ENCODE measurements around the gene RAPGEF4. TPM values are rescaled to one million over a fixed set of nuclear protein-coding genes. Genes with fewer than 3 reads are reported as not detected.

Gene RAPGEF4
- total RNA-seq, 4 donors from 2014 or later: 3.6 to 12.0 (median 6.7) TPM

- Histone ChIP-seq H3K9me3 (peaks cover 0 to 8% (median 0%) of the 10 kb centered on the region in 4 donors), H3K4me3 (no peak overlapping the region), H3K36me3 (no peaks in the 10 kb centered on the region), H3K27me3 (no peaks in the 10 kb centered on the region), H3K4me1 (peaks cover 0 to 5% (median 0%) of the 10 kb centered on the region in 4 donors), H3K27ac (no peak overlapping the region)
- WGBS, 2 donors: 48 to 62% methylated on average over 2 of the region's 2 CpGs
- DNase-seq (ENCODE audit: low spot score in 2 of 2): no peak
- TF ChIP-seq CTCF (IDR thresholded peaks at IDR 0.05) (no peak), POLR2A (IDR thresholded peaks at IDR 0.05) (no peak), EP300 (IDR thresholded peaks at IDR 0.05) (no peak)
Measured at GRCh38 chr2:172848519-172848918, 112.9 kb downstream of the RAPGEF4 start.

GRCh38 chr2:172849519-172850217 is 114.0 kb downstream of the RAPGEF4 start:
- no peak overlapping the region for H3K4me3 ChIP-seq
- no peak for DNase-seq (ENCODE audit: low spot score in 2 of 2)
- H3K4me1 ChIP-seq: no peaks in the 10 kb centered on the region
- H3K27me3 ChIP-seq: no peaks in the 10 kb centered on the region
- WGBS, 2 donors: 73% methylated on average over 4 of the region's 4 CpGs
- H3K36me3 ChIP-seq: no peaks in the 10 kb centered on the region
- peaks cover 0 to 13% (median 2%) of the 10 kb centered on the region in 4 donors for H3K9me3 ChIP-seq
- TF ChIP-seq POLR2A (IDR thresholded peaks at IDR 0.05): no peak
- no peak overlapping the region for H3K27ac ChIP-seq

GRCh38 chr2:172855588-172855987 is 119.9 kb downstream of the RAPGEF4 start:
- H3K27me3 ChIP-seq: no peaks in the 10 kb centered on the region
- H3K4me3 ChIP-seq: no peak overlapping the region
- peaks cover 0 to 9% (median 0%) of the 10 kb centered on the region in 4 donors for H3K4me1 ChIP-seq
- H3K27ac ChIP-seq: no peak overlapping the region
- no peak for DNase-seq (ENCODE audit: low spot score in 2 of 2)
- H3K36me3 ChIP-seq: no peaks in the 10 kb centered on the region
- H3K9me3 ChIP-seq: peaks cover 0 to 15% (median 4%) of the 10 kb centered on the region in 4 donors
- TF ChIP-seq POLR2A (IDR thresholded peaks at IDR 0.05): no peak

- WGBS, 2 donors: 93 to 95% methylated on average over 2 of the region's 2 CpGs
Measured at GRCh38 chr2:172856606-172857005, 121.0 kb downstream of the RAPGEF4 start.

GRCh38 chr2:172858473-172858745 is 122.8 kb downstream of the RAPGEF4 start:
- TF ChIP-seq CTCF (IDR thresholded peaks at IDR 0.05) (no peak), EP300 (IDR thresholded peaks at IDR 0.05) (no peak), POLR2A (IDR thresholded peaks at IDR 0.05) (no peak)
- Histone ChIP-seq H3K36me3 (no peaks in the 10 kb centered on the region), H3K9me3 (peaks cover 0 to 7% (median 3%) of the 10 kb centered on the region in 4 donors), H3K27ac (no peak overlapping the region), H3K27me3 (no peaks in the 10 kb centered on the region), H3K4me3 (no peak overlapping the region), H3K4me1 (peaks cover 0 to 15% (median 3%) of the 10 kb centered on the region in 4 donors)
- no peak for DNase-seq (ENCODE audit: low spot score in 2 of 2)
- 81 to 86% methylated on average over 1 of the region's 1 CpG for WGBS, 2 donors

More at GRCh38 chr2:172856606-172857005, 121.0 kb downstream of the RAPGEF4 start:
- Histone ChIP-seq H3K4me1 (peaks cover 0 to 13% (median 0%) of the 10 kb centered on the region in 4 donors), H3K4me3 (no peak overlapping the region), H3K27ac (no peak overlapping the region), H3K9me3 (peaks cover 0 to 15% (median 4%) of the 10 kb centered on the region in 4 donors), H3K27me3 (no peaks in the 10 kb centered on the region), H3K36me3 (no peaks in the 10 kb centered on the region)
- no peak for DNase-seq (ENCODE audit: low spot score in 2 of 2)
- no peak for TF ChIP-seq POLR2A (IDR thresholded peaks at IDR 0.05)
- TF ChIP-seq CTCF (IDR thresholded peaks at IDR 0.05): no peak
- TF ChIP-seq EP300 (IDR thresholded peaks at IDR 0.05): no peak

- Histone ChIP-seq H3K9me3 (peaks cover 0 to 2% (median under 1%) of the 10 kb centered on the region in 4 donors), H3K4me3 (peak overlapping the region in 1 of 4 donors; percentile 23), H3K27me3 (no peaks in the 10 kb centered on the region), H3K4me1 (peaks cover 0 to 15% (median 5%) of the 10 kb centered on the region in 4 donors), H3K27ac (no peak overlapping the region), H3K36me3 (no peaks in the 10 kb centered on the region)
- DNase-seq (ENCODE audit: low spot score in 2 of 2): no peak
- 16 to 30% methylated on average over 9 of the region's 9 CpGs for WGBS, 2 donors
- TF ChIP-seq POLR2A (IDR thresholded peaks at IDR 0.05) (no peak), CTCF (IDR thresholded peaks at IDR 0.05) (no peak), EP300 (IDR thresholded peaks at IDR 0.05) (no peak)
Measured at GRCh38 chr2:172859581-172860335, 124.1 kb downstream of the RAPGEF4 start.

All from tibial nerve (tissue), 4 donors.